ENCODE data around the gene MDM2. TPM values are rescaled to one million over a fixed set of nuclear protein-coding genes. Genes with fewer than 3 reads are reported as not detected.

The MDM2 gene
- total and polyA plus RNA-seq, 2 of the 8 experiments (the other 6 are each of a cell fraction or from before 2014, with no cell fraction given) = 15.1 to 115 TPM

GRCh38 chr12:68861890-68862289 lies 53.9 kb downstream of the MDM2 start:
- H2AFZ ChIP-seq (ENCODE audit: low read length) = no peak overlapping the region
- H2BK120ac ChIP-seq (replicated peaks; ENCODE audit: low read depth, low read length) = no peak overlapping the region
- H3K9me3 ChIP-seq (ENCODE audit: insufficient read depth in 2 of 2, low read depth in 1 of 2, low read length in 1 of 2) = no peaks in the 10 kb centered on the region
- H3K23me2 ChIP-seq (ENCODE audit: low read depth, low read length) = no peaks in the 10 kb centered on the region; the same call in 1 of the 2 replicates
- no peak overlapping the region for H3K9ac ChIP-seq (replicated peaks in 1 of 4; ENCODE audit: extremely low read depth in 1 of 4, low read depth in 3 of 4, low read length in 3 of 4)
- H3K56ac ChIP-seq (replicated peaks; ENCODE audit: insufficient read length, low read depth, low read length) = no peak overlapping the region
- no peak overlapping the region; the same call in 1 of the 2 replicates for H4K8ac ChIP-seq (ENCODE audit: extremely low read depth, insufficient read depth, low read length)
- no peaks in the 10 kb centered on the region for H3K27me3 ChIP-seq (replicated peaks in 1 of 4; ENCODE audit: control insufficient read depth in 3 of 4, extremely low read depth in 1 of 4, insufficient read depth in 3 of 4, low read length in 3 of 4)
- H2BK15ac ChIP-seq (ENCODE audit: low read length) = no peak overlapping the region
- H4K20me1 ChIP-seq (replicated peaks in 1 of 2; ENCODE audit: control insufficient read depth in 1 of 2, insufficient read depth in 2 of 2, low read length in 2 of 2) = no peaks in the 10 kb centered on the region
- H2BK20ac ChIP-seq (ENCODE audit: low read length) = no peak overlapping the region
- no peak overlapping the region for H2BK5ac ChIP-seq (ENCODE audit: low read depth, low read length)
- no peak overlapping the region for H3K4ac ChIP-seq (replicated peaks; ENCODE audit: insufficient read length, low read depth, low read length)
- no peak for FAIRE-seq
- H3K14ac ChIP-seq (ENCODE audit: insufficient read length) = no peak overlapping the region
- no peak overlapping the region for H2AK5ac ChIP-seq (ENCODE audit: low read depth, low read length)
- no peak overlapping the region for H3K23ac ChIP-seq (ENCODE audit: insufficient read length)
- no peak overlapping the region for H3K4me3 ChIP-seq (ENCODE audit: extremely low read depth in 1 of 4, insufficient read depth in 2 of 4, low read depth in 3 of 4, low read length in 4 of 4)
- H2BK12ac ChIP-seq (ENCODE audit: low read depth, low read length) = no peak overlapping the region
- H4K91ac ChIP-seq (replicated peaks; ENCODE audit: insufficient read length, low read length) = no peak overlapping the region
- H3K27ac ChIP-seq (ENCODE audit: low read depth, low read length) = no peak overlapping the region
- H3K18ac ChIP-seq (ENCODE audit: extremely low read depth, low read length) = no peak overlapping the region
- ChIA-PET POLR2A (ENCODE audit: partially characterized antibody) (no interaction called here), CTCF (ENCODE audit: partially characterized antibody) (interaction anchor here (1.2 to 2.6 kb wide), 2 partner anchors 11 to 208 kb away, joined by 9 read pairs; no protein-coding TSS in a partner anchor)
- H4K5ac ChIP-seq (ENCODE audit: insufficient read length, low read depth, low read length) = no peak overlapping the region
- no peaks in the 10 kb centered on the region for H3K79me2 ChIP-seq (ENCODE audit: control insufficient read depth in 1 of 2, insufficient read depth in 2 of 2, low read length in 2 of 2)
- H3K4me2 ChIP-seq (ENCODE audit: insufficient read depth in 1 of 2, low read depth in 2 of 2, low read length in 2 of 2) = no peak overlapping the region
- no peaks in the 10 kb centered on the region for H3K79me1 ChIP-seq (ENCODE audit: low read depth, low read length)
- 100% methylated on average over 3 of the region's 3 CpGs; no CpG with 5 or more reads in 1 of the 2 experiments for WGBS, 2 experiments (ENCODE audit: extremely low coverage in 1 of 2, insufficient coverage in 1 of 2, insufficient read length in 1 of 2, insufficient replicate concordance in 2 of 2, low coverage in 1 of 2, low lambda C conversion rate in 2 of 2, missing lambda C conversion rate in 1 of 2)
- no peaks in the 10 kb centered on the region; a peak in 1 of 7 replicates for H3K4me1 ChIP-seq (replicated peaks in 1 of 4; ENCODE audit: control insufficient read depth in 3 of 4, insufficient read depth in 4 of 4, low read length in 3 of 4)
- H3K36me3 ChIP-seq (ENCODE audit: control insufficient read depth in 2 of 4, insufficient read depth in 4 of 4, low read length in 3 of 4) = no peaks in the 10 kb centered on the region
- no peak for DNase-seq (ENCODE audit: low read depth in 1 of 2, low spot score in 2 of 2)
- no peak for TF ChIP-seq TBP (IDR thresholded peaks at IDR 0.05; ENCODE audit: low read depth, low read length)
- no peak for TF ChIP-seq KDM5A (IDR thresholded peaks at IDR 0.05; ENCODE audit: low read length)
- TF ChIP-seq SP4 (IDR thresholded peaks at IDR 0.05; ENCODE audit: low read length) = no peak
- TF ChIP-seq ATF3 (IDR thresholded peaks at IDR 0.05; ENCODE audit: insufficient read depth, low read depth, low read length) = no peak
- TF ChIP-seq HDAC2 (IDR thresholded peaks at IDR 0.05; ENCODE audit: borderline replicate concordance in 1 of 2, low read depth in 2 of 2, low read length in 2 of 2) = no peak
- TF ChIP-seq SRF (IDR thresholded peaks at IDR 0.05; ENCODE audit: low read depth, low read length) = no peak
- TF ChIP-seq TCF12 (IDR thresholded peaks at IDR 0.05; ENCODE audit: low read depth, low read length) = no peak
- no peak for TF ChIP-seq GTF2F1 (IDR thresholded peaks at IDR 0.05; ENCODE audit: borderline replicate concordance, low read depth, low read length)
- TF ChIP-seq RAD21 (IDR thresholded peaks at IDR 0.05 in 1 of 2, conservative IDR thresholded peaks at IDR 0.05 in 1 of 2; ENCODE audit: low read depth in 2 of 2, low read length in 2 of 2) = no peak
- TF ChIP-seq EP300 (IDR thresholded peaks at IDR 0.05; ENCODE audit: borderline replicate concordance in 1 of 2, low read depth in 2 of 2, low read length in 2 of 2) = no peak
- TF ChIP-seq FOSL1 (IDR thresholded peaks at IDR 0.05; ENCODE audit: insufficient read depth, low read depth, low read length) = no peak
- no peak for TF ChIP-seq EGR1 (IDR thresholded peaks at IDR 0.05; ENCODE audit: borderline replicate concordance, low read depth, low read length)
- TF ChIP-seq KDM1A (IDR thresholded peaks at IDR 0.05; ENCODE audit: borderline replicate concordance, low read length) = no peak

Measured in H1 (cell line).